ENCODE results near the gene MICAL1.

Gene MICAL1

DNA sequence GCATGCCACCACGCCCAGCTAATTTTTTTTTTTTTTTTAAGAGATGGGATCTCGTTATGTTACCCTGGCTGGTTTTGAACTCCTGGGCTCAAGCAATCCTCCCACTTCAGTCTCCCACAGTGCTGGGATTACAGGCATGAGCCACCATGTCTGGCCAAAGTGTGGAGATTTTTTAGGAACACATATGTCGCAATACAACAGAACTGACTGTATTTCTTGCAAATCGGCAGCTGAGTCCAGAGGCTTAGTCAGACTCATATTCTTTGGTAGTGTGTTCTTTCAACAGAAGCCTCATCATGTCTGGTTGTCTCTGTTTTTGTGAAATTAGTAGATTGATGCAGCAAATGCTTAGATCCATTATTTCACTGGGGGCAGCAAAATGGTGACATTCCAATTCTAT lies 49.4 kb downstream of the MICAL1 start:
- Histone ChIP-seq H3K36me3 (ENCODE audit: control insufficient read depth, insufficient read depth, low read length) (no peaks in the 10 kb centered on the region), H3K27me3 (replicated peaks; ENCODE audit: control insufficient read depth, insufficient read depth, low read length) (no peaks in the 10 kb centered on the region; the same call in 1 of the 2 replicates), H3K4me3 (replicated peaks; ENCODE audit: low read depth, low read length) (no peak overlapping the region)
- TF ChIP-seq CTCF (IDR thresholded peaks at IDR 0.05; ENCODE audit: insufficient read depth, low read length, poor library complexity, severe bottlenecking) = no peak
- no peak for DNase-seq (ENCODE audit: extremely low read depth, insufficient read length)

DNA sequence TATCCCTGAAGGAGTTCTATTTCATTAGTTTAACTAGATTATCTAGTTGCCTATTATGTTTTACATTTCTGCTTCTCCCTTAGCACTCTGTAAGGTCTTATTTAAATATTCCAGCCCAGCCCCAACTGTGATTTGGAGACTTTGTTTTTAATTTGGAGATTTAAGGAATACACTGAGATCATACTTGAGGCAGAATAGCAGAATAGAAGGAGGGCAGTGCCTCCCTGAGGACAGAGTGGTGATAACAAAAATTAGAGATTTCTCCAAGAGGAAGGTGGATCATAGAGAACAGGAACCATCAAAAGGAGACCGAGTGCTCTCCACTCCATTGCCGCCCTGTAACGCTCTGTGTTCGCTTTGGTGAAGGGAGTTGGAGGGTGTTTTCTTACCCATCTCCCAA lies 58.6 kb downstream of the MICAL1 start:
- H3K4me3 ChIP-seq (replicated peaks; ENCODE audit: low read depth, low read length) = no peak overlapping the region
- H3K36me3 ChIP-seq (ENCODE audit: control insufficient read depth, insufficient read depth, low read length) = no peaks in the 10 kb centered on the region
- no peaks in the 10 kb centered on the region for H3K27me3 ChIP-seq (replicated peaks; ENCODE audit: control insufficient read depth, insufficient read depth, low read length)
- DNase-seq (ENCODE audit: extremely low read depth, insufficient read length) = no peak
- peak; percentile 9 for TF ChIP-seq CTCF (IDR thresholded peaks at IDR 0.05; ENCODE audit: insufficient read depth, low read length, poor library complexity, severe bottlenecking)

DNA sequence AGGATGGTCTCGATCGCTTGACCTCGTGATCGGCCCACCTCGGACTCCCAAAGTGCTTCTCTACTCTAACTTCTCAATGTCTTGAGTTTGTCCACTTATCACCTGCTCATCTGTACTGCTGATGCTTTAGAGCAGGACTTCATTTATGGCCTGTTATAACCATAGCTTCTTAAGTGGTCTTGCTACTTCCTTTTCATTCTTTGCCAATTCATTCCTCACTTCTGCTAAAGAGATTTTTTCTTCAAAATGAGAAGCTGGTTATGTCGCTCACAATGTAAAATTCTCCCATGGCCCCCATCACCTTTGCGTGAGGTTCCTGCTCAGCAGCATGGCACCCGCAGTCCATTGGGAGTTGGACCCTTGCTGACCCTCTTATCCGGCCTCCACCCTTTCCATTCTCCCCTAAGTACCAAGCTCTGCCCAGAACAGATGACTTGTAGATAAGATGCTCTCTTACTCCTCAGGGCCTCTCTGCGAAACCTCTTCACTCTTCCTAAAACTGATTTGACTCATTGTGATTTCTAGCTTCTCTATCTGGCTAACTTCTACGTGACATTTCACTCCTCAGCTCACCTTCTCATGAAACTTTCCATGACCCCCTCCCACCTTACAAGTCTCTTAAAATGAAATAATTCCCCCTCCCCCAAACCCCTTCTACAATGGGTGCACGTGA lies 59.4 kb downstream of the MICAL1 start:
- Histone ChIP-seq H3K4me3 (replicated peaks; ENCODE audit: low read depth, low read length) (no peak overlapping the region), H3K36me3 (ENCODE audit: control insufficient read depth, insufficient read depth, low read length) (no peaks in the 10 kb centered on the region), H3K27me3 (replicated peaks; ENCODE audit: control insufficient read depth, insufficient read depth, low read length) (no peaks in the 10 kb centered on the region)
- no peak for TF ChIP-seq CTCF (IDR thresholded peaks at IDR 0.05; ENCODE audit: insufficient read depth, low read length, poor library complexity, severe bottlenecking)
- no peak for DNase-seq (ENCODE audit: extremely low read depth, insufficient read length)
